GM21526 (cell line): Measurements from ENCODE around the gene CHST8.

Experiments
- ATAC-seq: cut with Tn5 transposase; IDR thresholded peaks from one replicate; pipeline ENCODE4 v1.9.1; 2021; ENCODE audit warnings: moderate library complexity; ENCODE audit not compliant: unreplicated experiment, low FRiP score

The CHST8 gene

DNA sequence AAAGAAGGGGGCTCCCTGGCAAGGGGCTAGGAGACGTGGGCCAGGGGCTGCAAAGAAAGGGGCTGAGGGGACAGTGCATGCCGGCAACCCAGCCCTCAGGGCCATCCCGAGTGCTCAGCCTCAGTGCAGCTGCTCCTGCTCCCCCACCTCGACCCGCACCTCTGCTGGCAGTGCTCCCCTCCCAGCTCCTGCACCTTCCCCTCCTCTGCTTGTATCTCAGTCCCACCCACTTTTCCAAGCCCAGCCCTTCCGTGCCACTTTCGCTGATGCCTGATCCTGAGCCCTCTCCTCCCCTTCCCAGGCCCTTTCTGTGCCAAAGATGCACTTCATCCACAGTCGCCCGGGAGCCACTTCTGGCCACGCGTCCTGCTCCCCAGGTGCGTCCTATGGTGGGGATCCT is 105.0 kb downstream of the CHST8 start:
- ATAC-seq: no peak

DNA sequence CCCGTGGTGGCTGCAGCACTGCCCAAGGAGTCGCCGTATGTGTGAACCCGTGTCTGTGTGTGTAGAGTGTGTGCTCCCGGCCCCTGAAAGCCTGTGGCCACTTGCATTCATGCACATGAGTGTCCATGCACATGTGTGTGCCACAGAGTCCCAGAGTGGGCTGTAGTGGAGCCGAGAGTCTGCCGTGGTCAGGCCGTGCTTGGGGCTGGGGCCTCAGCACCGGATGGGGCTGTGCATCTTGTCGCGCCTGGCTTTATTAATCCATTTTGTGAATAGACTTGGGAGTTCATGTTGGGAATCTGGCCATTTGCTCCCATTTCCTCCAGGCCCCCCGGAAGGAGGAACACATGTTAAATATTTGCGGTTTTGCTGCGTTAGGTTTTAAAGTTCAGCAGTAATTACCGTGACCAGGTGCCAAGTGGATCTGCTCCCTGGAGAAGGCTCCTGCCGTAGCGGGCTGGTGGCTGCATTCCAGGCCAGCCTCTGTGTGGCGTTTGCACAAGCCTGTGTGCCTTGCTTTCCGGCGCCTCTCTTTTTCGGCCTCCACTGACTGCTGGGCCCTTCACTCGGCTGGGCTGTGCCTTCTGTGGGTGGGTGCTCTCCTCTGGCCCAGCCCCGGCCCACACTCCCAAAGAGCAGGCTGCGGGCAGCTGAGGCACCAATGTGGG is 105.7 kb downstream of the CHST8 start:
- ATAC-seq: no peak

DNA sequence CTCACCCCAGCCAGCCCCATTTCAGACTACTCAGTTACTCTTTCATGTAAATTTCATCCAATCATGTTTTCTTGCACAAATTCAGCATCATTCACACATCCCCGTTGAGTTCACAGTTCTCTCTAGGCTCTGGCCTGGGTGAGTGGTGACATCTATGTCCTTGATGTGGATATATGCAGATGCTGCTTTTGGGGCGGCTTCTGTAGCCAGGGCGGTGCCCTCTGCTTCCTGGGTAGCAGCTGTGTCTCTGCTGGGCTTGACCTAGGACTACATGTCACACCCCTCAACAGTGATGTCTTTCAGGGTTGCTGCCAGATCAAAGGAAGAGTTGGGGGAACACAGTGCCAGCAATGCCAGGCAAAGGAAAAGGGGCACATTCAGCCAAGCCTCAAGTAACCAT is 106.4 kb downstream of the CHST8 start:
- no peak for ATAC-seq

DNA sequence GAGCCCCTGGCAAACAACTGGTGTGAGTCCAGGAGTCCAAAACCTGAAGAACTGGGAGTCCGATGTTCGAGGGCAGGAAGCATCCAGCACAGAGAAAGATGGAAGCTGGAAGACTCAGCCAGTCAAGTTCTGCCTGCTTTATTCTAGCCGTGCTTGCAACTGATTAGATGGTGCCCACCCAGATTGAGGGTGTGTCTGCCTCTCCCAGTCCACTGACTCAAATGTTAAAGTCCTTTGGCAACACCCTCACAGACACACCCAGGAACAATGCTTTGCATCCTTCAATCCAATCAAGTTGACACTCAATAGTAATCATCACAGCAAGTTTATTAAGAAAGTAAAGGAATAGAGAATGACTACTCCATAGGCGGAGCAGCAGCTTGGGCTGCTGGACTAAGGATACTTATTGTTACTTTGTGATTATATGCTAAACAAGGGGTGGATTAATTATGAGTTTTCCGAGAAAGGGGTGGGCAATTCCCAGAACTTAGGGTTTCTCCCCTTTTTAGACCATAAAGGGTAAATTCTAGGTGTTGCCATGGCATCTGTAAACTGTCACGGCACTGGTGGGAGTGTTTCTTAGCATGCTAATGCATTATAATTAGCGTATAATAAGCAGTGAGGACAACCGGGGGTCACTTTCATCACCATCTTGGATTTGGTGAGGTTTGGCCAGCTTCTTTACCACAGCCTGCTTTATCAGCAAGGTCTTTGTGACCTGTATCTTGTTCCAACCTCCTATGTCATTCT is 109.3 kb downstream of the CHST8 start:
- ATAC-seq: no peak

DNA sequence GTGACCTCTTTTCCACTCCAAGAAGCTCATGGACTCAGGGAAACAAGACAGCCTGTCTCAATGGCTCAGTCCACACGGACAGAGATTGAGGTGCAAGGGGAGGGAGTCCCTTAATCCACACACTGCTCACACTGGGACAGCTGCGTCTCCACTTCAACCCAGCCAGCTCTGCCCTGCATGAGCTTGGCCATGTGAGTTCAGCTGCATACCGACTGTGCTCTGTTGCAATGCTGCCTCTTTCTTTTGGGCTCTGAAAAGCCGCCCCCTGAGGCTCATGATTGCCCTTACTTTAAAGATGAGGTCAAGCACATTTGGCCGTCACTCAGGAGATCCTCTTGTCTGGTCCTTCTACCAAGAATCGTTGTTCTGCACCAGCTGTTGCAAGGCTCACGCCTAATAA is 110.1 kb downstream of the CHST8 start:
- no peak for ATAC-seq

DNA sequence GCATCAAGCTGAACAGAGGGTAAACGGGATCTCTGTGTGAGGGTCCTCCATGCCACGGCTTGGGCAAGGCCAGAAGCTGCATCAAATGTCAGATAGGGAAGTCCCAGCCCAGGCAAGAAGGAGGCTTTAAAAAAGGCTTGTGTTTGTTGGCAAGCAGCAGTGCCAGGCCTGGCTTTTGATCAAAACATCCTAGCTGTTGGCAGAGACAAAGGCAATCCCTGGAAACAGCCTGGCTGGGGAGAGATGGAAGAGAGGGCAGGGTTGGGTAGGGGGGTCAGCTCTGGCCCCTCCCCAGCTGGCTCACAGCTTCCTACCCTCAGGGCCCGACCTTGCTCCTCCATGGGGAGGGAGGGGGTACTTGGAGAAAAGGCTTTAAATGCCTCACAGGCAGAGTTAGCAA is 113.2 kb downstream of the CHST8 start:
- ATAC-seq: no peak

DNA sequence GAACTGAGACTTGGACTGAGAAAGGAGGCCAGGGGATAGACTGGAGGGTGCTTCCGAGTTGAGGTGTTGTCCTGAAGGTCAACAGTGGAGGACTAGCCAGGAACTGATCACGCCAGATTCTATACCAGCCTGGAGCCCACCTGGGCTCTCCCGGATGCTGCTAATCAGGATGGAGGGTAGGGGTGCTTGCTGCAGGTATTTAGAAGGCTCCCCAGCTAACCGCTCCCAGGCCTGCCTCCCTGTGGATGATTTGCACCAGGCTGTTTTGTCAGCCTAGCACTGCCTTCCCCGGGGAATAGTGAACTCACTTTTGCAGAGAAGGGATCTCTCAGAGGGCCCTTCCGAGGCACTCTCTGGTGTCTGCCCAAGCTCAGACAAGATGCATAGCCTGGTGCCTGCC is 114.4 kb downstream of the CHST8 start:
- ATAC-seq: no peak

DNA sequence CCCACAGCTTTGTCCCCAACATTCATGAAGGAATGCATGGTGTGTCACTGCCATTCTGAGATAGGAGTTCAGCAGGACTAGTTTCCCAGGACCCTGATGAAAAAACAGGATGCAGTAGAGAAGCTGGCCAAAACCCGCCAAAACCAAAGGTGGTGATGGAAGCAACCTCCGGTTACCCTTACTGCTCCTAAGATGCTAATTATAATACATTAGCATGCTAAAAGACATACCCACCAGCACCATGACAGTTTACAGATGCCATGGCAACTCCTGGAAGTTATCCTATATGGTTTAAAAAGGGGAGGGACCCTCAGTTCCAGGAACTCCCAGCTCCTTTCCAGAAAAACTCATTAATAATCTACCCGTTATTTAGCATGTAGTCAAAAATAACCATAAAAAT is 115.0 kb downstream of the CHST8 start:
- ATAC-seq: no peak

DNA sequence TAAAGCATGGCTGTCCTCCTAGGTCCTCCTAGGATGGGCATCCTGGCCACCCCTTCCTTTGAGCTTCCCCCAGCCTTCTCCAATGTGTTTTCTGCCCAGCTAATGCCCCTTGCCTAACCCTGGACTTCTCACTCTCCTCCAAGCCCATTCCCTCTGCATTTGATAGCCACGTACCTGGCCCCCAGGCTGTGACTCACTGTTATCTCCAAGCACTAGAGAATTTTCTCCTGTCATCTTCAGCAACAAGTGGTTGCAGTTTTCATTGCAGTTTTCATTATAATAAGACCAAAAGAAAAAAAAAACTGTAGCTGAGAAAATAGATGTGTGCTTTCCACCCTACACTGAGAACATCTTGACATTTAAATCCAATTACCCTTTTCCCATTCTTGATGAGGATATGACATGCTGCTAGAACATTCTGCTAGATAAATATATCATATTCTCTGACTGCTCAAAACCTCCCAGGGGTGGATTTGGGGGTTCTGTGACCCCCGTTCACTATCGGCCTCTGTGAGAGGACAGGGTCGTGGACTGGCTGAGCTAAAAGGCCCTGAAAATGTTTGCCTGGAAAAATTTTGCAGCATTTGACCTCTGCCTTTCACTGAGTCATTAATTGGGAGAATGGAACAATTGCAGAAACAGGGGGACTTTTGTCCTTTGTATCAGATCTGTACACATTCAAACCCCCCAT is 116.1 kb downstream of the CHST8 start:
- ATAC-seq: no peak

DNA sequence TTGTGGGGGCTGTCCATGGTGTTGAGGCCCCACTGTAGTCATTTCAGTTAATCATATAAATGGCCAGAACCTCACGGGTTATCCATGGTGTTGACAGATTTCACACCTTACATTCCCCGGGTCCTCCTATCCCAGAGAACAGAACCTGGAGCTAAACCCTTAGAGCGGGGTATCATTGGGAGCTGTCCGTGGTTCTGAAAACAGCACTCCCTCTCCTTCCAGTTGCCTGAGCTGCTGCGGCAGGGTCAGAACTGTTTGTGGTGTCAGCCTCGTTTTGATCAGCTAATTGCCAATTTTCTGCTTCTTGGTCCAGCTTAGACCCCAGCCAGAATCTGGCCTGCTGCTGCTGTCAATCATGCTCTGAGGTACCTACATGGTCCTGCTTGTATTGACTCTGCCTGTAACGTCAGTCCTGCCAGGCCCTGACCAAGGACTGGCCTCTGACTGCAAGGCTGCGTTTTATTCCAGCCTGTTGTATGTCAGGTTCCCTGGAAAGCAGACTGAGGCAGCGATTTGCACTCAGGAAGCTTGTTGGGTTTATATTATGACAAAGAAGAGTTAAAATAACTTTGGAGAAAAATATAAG is 119.2 kb downstream of the CHST8 start:
- no peak for ATAC-seq

DNA sequence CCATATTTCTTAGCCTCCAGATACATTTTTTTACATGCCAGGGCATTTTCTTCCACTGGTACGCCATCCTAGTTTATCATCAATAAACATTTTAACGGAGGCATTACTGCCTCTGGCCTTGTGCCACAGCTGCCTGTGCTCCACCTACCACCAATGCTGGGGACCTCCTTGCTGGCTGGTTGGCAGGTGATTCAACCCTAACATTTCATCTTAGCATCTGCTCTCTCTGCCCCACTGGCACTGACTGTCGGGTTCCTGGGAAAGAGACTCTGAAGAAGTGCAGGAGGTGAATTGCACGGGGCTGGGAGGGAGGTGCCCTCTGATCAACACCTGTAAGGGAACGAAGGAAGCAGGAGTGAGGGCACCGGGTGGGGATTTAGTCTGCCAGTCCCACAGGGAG is 123.5 kb downstream of the CHST8 start:
- ATAC-seq: no peak

DNA sequence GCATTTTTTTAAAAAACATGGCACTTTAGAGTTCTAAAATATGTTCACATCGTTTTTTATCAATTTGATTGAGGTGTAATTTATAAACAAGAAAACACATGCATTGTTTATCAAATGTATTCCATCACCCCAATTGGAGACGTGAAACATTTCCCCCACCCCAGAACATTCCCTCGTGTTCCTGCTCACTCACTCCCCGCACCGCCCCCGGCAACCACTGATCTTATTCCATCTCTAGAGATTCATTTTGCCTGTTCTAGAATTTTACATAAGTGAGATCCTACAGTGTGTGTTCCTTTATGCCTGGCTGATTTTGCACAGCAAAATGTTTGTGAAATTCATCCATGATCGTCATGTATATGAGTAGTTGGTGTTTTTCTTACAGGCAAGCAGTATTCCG is 124.4 kb downstream of the CHST8 start:
- ATAC-seq: no peak

DNA sequence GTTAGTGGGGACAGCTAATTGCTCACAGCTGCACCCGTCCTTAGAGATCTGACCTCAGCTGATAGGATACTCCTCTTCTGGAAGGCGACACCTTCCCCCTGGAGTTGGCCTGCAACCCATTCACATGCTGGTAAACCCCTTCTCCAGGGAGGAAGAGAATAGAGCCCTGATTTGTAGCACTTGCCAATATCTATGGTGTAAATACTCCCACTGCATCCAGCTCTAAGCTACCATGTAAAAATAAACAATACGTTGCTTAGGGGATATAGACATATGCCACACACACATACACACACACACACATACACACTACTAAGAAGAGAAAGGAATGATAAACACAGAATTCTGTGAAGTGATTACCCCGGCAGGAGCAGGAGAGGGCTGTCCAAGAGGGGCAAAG is 125.5 kb downstream of the CHST8 start:
- no peak for ATAC-seq

DNA sequence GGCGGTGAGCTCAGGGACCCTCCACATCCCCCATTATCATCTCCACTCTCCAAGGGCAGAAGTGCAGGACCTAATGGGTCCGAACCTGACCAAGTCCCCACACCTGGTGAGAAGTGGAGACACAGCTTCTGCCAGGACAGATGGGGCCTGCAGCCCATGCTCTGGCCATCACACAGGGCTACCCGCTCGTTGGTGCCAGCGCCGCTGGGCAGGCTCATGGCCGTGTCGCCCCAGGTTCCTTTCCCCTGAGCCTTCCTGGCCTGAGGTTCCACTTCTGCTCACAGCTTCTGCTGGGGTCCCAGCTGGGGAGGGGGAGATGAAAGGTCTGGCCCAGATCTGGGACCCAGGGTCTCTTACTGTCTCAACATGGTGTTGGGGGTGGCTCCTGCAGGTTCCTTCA is 126.5 kb downstream of the CHST8 start:
- ATAC-seq: no peak

DNA sequence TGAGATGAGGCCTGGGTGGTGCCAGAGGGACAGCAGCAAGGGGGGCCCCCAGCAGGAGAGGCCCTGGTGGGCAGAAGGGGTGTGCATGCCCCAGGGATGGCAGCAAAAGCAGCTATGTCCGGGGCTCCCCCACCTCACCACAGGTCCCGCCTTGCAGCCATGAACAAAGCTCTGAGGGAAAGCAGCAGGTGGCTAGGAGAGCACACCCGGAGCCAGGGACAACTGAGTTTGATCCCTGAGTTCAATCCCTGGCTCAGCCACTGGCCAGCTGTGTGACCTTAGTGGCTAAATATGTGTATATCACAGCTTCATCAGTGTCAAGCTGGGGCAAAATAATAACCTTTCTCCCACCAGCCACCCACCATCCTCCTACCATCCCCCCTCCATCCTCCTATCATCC is 127.3 kb downstream of the CHST8 start:
- ATAC-seq: no peak

DNA sequence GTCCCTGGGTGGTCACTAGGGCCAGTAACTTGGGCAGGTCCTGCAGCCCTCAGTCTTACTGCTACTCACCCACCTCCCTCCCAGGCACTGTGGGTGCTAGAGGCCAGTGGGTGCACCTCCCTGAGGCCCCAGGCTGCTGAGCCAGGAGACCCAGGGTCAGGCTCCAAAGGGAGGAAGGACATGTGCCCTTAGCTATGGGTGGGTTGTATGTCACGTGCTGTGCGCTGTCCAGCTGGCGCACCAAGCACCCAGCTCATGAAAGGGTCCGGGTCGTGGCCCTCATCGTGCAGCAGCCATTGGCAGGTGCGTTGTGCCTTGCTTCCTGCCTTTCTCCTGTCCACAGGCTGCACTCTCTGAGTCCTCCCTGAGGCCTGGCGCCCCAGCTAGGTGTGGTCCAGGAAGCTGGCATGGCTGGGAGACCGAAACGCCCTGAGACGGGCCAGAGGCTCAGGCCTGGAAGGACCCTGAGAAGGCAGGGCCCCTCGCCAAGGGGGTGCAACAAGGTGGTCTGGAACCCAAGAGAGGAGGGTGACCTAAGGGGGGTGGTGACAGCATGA is 127.9 kb downstream of the CHST8 start:
- ATAC-seq: no peak

DNA sequence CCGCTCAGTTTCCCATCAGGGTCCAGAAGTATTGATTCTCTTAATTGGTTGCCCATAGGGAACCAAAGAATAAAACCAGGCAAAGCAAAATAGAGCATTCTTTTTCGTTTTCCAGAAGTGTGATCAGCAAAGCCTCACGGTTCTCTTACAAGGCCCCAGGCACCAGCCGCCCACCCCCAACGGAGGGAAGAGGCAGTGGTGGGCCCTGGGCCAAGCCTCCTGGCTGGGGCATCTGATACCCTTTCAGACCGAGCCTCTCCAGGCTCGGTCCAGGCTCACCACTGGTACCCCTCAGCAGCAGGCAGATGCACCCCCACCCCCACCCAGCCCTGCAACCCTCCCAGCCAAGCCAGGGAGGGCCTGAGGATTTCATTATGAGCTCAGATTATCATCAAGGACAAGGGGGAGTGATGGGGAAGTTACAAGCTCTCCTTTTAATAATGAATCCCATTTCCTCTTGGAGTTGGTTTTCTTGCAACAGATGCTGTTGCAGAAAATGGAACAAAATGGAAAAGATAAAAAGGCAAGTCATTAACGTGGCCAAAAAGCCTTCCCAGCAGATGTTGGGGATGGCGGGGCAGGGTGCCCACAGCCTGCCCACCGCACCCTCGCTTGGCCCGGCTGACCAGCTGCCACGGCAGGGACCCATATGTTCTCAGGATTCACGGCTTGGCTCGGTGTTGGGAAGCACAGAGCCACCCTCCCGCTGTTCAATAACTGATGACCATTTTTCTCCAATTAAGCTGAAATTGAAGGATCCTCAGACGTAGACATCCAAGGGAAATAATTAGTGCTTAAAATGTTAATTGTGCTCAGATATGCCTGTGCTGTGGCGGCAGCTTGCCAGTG is 129.1 kb downstream of the CHST8 start:
- no peak for ATAC-seq

DNA sequence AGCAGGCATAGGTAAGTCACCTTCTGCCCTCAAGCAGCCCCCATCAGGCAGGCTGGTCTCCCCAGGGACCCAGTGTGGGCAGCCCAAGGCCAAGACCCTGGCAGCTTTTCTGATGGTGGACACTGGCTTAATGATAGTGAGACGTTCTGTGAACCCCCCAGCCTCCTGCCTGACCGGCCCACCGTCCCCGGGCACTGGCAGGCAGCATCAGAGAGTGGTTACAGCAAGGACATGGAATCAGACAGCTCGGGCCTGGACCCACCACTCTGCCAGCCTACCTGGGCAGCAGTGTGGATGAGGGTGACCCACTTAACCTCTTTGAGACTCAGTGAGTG is 129.7 kb downstream of the CHST8 start:
- ATAC-seq: no peak

DNA sequence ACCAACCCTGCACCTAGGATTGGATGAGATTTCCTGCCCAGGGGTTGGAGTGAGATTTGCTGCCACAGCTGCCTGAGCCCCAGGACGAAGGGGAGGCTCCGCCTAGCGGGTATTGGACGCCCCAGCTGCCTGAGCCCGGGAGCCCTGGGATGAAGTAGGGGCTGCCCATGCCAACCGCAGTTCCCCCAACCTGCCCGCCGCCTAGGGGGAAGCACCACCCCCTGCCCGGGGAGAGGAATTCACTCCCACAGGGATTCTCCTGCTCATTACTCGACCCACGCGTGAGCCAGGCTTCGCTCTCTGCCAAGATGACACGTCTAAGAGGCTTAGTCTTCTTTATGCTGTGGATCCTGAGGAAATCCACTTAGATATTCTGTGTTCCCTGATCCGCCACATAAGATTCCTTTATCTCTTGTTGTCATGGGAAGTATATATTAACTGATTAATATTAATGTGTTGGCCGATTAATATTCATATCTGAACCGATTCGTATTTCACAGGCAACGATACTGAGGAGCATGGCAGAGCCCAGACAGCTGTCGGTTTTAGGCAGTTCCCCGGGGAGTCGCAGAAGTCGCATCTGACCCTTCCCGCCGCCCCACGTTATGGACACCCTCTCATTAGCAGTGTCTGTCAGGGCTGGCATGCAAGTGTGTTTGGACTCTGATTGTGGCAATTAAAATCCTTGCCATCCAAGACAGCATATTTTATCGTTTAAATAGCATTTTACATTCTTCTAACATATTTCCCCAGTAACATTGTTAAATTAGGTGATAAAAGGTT is 130.5 kb downstream of the CHST8 start:
- no peak for ATAC-seq

DNA sequence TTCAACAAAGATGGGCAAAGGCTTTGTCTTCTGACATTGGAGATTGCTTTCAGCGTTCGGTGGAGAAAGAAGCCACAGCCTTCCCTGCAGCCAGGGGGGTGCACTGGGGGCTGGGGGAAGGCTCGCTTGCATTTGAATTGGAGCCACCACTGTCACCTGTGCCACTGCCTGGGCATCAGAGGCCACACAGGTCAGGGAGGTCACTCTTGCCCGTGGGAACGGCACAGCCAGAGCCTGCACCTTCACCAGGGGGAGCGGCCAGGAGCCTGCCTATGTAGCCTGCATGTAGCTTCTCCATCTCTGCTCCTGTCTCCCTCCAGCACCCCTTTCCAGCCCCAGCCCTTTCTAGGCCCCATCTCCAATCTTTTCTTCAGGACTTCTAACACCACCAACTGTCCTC is 131.2 kb downstream of the CHST8 start:
- no peak for ATAC-seq
